ENCODE data around the gene LCE1E.

Gene LCE1E, protein sequence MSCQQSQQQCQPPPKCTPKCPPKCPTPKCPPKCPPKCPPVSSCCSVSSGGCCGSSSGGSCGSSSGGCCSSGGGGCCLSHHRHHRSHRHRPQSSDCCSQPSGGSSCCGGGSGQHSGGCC

DNA sequence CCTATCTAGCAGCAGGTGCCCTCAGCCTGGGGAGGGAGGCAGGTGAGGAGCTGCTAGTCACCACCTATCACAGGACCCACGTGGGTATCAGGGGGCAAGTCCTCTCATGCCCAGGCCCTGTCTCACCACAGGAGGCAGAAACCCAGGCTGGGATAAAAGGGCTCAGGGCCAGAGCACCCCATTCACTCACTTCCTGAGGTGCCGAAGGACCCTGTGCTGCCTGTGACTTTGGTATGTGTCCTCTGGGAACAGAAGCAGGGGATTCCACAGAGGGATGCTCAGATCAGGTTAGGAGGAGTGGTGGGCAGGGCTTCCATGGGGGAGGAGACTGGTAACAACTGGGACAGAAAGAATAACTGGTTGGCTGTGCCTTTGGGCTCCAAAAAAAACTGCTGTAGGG, at the start of gene LCE1E:
TSS of gene LCE1E (plus strand) at position 181 of the 400 bp plus-strand sequence. CDS start 1,043 bp downstream, outside the sequence.
- H3K4me3 ChIP-seq, result no peak within 1 kb of the TSS
- peak within 1 kb of the TSS in 1 of 21 experiments; percentile 6 for H3K27ac ChIP-seq

DNA sequence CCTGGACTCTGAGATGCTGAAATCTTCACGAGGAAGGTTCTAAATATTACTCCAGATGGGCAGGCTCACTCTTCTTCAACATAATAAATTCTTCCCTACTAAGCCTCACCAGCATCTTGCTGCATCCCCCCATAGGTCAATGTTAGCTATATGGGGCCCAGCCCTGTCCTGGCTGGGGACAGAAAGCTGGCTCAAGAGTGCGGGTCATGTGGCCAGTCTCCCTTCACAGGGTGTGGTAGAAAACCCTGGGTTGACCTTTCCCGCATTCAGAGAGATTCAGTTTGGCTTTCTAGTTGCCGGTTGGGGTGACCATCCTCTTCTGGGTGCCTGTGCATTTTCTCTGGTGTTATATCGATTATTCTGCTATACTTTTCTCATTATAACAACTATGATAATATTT, 48.1 kb upstream of the LCE1E start:
- H3K4me3 ChIP-seq, result no peak overlapping the region

DNA sequence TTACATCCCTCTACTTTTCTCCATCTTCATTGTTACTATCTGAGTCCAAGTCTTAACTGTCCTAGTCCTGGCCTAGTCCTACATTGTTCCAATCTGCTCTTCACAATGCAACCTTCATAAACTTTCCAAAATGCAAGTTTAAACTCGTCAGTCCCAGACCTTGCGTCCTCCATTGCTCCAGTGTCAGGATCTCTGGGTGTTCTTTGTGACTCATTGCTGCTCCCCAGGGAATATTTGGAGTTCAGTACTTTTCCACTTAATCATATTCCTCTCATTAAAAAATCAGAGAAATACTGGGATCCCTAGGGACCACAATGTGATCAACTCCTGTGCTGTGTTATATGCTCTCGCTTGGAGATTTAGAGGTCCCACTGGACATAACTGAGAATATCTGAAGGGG, 46.2 kb upstream of the LCE1E start:
- Histone ChIP-seq H3K27ac (peak overlapping the region in 1 of 21 experiments; percentile 24), H3K4me3 (no peak overlapping the region)

More for the DNA sequence above, 48.1 kb upstream of the LCE1E start:
- no peak overlapping the region for H3K27ac ChIP-seq

DNA sequence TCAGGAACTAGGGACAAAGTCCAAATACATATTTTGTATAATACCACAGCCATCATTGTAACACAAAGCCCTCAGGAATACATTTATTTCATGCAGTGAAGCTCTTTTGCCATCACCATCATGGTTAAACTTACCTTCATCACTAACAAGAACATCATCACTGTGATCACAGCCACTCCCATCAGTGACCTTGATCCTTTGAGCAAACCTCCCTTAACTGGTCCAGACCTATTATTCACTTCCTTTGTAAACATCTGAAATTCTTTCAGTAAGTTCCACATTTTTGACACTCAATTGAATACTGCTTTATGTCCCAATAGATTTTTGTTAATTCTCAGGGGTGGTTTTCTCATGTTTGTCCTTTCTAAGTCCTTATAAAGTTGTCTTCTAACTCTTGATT, 44.4 kb upstream of the LCE1E start:
- no peak overlapping the region for H3K4me3 ChIP-seq

DNA sequence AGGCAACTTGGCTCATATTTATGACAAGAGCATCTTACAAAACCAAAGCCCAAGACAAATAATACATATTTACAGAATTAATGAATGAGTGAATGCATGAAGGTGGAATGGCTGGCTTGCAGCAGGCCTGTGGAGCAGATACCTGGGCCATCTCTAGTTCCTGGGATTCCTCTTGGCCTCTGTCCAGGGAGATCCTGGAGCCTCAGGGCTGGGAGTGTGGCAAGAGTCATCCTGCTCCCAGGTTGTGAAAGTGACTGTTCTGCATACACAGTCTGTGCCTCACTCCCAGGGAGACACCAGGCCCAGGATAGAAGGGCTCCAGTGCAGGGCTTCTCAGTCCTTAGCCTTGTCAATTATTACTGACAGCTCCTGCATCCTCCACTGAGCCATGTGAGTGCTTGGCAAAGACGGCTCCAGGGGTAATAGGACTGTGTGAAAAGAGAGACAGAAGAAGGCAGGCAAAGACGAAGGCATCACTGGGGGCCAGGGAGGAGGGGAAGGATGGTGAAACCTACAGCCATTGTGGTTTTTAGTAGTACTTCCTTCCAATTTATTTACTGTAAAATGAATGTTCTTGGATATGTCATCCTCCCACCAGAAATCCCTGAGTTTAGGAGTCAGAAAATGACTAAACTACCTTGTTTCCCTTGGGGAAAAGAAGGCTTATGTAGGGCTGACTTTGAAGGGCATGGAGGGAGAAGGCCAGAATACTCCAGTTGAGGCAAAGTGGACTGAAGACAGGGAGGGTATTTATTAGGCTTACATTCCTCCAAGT, 42.5 kb upstream of the LCE1E start:
- no peak overlapping the region for H3K4me3 ChIP-seq
- no peak overlapping the region for H3K27ac ChIP-seq

More for the DNA sequence above, 44.4 kb upstream of the LCE1E start:
- H3K27ac ChIP-seq, result no peak overlapping the region

DNA sequence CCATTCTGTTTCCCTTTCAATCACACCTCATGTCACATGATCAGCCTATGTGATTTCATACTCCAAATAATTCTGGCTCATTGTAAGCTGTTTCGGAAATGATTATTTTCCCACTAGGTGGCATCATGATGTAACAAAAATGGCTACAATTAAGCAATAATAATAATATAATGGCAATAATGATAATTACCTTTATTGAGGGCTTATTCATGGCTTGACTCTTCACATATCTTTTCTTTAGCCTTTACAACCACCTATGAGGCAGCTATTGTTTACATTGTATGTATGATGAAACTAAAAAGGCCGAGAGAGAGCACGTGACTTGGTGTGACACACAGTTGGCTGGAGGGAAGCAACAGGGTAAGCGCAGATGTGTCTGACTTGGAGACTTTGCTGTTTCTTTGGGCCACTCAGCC, 40.8 kb upstream of the LCE1E start:
- no peak overlapping the region for H3K4me3 ChIP-seq
- H3K27ac ChIP-seq, result no peak overlapping the region

DNA sequence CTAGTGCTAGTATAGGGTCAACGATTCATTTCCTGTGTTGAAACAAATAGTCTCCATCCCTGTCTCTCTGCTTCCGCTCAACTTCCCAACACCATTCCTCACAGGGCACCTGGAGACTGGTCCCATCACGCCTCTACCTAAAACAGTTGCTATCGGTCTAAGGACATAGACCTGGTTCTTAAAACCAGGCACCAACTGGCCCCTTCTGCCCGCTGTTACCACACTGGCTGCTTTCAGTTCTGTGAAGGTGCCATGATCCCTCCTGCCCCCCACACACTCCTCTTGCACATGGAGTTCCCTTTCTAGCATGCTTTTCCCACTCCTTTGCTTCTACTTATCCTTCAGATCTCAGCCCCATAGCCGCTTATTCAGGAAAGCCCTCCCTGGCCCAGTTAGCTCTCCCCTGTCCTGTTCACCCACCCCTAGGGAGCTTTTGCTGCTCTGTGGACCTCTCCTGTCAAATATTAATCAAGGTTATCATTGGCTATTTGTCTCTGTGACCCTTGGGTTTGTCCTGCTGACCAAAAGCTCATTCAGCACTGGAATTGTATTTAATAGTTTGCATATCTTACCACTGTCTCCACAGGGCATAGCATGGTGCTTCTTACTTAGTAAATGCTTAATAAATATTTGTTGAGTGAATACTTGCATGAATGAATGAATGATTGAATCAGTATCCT, 40.2 kb upstream of the LCE1E start:
- Histone ChIP-seq H3K27ac (no peak overlapping the region), H3K4me3 (no peak overlapping the region)

DNA sequence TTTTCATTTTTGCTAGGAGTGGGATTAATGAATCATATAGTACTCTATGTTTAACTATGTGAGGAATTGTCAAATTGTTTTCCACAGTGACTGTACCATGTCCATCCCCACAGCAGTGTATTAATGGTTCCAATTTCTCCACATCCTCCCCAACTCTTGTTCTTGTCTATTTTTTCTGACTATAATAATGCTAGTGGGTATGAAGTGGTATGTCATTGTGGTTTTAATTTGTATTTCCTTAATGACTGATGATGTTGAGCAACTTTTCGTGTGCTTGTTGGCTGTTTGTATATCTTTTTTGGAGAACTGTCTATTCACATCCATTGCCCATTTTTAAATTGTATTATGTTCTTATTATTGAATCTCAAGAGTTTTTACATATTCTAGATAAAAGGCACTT, 38.2 kb upstream of the LCE1E start:
- H3K4me3 ChIP-seq, result no peak overlapping the region
- H3K27ac ChIP-seq, result no peak overlapping the region

DNA sequence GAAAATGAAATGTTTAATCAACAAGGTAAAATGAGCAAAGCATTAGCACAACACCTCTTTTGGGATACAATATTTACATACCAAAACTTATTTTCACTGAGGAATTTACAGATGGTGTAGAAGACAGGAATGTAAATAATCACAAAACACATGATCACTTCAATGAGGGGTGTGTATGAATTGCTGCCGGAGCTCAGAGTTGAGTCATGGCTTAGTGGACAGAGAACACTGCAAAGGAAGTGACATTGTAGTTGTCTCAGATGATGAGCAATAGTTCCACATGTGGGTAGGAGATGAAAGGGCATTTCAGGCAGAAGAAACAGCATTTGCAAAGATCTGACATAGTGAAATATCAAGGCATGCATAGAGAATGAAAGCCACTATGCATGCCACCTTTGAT, 33.8 kb upstream of the LCE1E start:
- H3K4me3 ChIP-seq, result no peak overlapping the region

DNA sequence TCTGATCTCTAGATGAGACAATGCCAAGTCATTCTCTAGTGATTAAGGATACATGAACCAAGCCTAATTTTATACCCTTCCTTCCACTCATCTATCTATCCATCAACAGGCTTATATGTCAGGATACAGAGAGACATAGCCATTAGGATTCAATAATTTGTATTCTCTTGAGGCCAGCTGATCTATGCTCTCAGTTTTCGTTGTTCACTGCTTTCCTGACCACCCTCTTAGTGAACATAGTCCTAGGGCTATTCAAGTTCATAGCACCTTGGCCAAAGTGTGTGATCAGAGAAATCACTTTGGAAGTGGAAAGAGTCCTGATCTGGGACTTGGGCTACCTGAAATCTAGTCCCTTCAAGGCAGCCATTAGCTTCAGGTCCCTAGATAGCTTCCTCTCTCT, 32.5 kb upstream of the LCE1E start:
- no peak overlapping the region for H3K4me3 ChIP-seq
- H3K27ac ChIP-seq, result no peak overlapping the region

More for the DNA sequence above, 33.8 kb upstream of the LCE1E start:
- H3K27ac ChIP-seq, result no peak overlapping the region

DNA sequence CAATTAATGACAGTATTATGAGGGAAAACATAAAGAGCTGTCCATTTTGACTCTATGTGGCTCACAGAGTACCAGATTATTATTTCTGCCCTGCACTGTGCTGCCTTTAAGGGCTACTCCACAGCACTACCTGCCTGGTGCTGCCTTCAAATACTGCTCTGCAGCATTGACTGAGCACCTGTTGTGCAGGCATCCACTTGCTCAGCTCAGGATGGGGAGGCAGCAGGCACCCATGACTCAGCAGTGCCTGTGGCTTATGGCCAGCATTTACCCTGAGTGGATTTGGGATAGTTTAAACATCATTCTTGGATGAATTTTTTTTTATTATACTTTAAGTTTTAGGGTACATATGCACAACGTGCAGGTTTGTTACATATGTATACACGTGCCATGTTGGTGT, 29.2 kb upstream of the LCE1E start:
- no peak overlapping the region for H3K27ac ChIP-seq
- H3K4me3 ChIP-seq, result no peak overlapping the region

DNA sequence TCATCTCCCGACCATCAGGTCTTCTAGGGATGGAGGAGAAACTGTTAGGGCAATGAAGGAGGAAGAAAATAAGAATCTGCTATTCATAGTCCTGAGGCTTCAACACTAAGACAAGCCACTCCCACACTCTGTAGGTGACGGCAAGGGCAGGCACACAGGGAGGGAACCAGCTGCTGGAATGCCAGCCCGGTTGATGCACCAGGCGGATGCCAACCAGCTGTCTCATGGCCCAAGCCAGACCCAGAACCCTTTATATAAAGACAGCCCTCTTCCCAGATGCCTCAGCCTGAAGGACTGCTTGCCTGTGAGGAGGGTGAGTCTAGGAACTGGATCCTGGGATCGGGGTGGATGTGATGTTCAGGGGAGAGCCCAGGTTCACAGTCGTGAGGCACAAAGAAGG, 28.3 kb upstream of the LCE1E start, which contains the start of gene KPRP:
TSS of gene KPRP (plus strand) at position 279 of the 400 bp plus-strand sequence. CDS start 1,564 bp downstream, outside the sequence.
- H3K4me3 ChIP-seq, result no peak within 1 kb of the TSS
- H3K27ac ChIP-seq, result no peak within 1 kb of the TSS

DNA sequence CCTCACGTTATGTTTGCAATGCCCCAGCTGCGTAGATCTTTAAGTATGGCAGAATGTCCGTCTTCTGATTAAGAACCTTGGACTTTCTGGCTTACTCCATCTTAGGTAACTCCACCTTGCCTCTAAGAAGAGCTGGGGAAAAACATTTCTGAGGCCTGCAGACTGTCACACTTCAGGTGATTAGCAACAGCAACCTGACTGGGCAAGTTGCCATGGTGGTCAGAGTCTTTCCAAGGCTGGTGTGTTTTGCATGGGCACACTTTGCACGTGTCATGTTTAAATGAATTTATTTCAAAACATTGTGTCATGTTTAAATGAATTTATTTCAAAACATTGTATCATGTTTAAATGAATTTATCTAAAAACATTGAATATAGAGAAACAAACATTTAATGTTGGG, 27.4 kb upstream of the LCE1E start:
- Histone ChIP-seq H3K4me3 (no peak overlapping the region), H3K27ac (no peak overlapping the region)

DNA sequence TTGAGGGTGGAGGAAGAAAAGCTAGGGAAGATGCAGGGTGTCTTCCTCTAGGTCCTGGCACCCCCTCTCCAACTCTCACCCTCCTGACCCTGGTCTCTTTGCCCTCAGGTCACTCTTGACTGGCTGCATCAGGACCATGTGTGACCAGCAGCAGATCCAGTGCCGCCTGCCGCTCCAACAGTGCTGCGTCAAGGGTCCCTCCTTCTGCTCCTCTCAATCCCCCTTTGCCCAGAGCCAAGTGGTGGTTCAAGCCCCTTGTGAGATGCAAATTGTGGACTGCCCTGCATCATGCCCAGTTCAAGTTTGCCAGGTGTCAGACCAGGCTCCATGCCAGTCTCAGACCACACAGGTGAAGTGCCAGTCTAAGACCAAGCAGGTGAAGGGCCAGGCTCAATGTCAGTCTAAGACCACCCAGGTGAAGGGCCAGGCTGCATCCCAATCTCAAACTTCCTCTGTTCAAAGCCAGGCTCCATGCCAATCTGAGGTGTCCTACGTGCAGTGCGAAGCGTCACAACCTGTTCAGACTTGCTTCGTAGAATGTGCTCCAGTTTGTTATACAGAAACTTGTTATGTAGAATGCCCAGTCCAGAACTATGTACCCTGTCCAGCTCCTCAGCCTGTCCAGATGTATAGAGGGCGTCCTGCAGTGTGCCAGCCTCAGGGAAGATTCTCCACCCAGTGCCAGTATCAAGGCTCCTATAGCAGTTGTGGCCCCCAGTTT, 26.4 kb upstream of the LCE1E start:
- peak overlapping the region in 1 of 21 experiments; percentile 62 for H3K27ac ChIP-seq
- no peak overlapping the region for H3K4me3 ChIP-seq

DNA sequence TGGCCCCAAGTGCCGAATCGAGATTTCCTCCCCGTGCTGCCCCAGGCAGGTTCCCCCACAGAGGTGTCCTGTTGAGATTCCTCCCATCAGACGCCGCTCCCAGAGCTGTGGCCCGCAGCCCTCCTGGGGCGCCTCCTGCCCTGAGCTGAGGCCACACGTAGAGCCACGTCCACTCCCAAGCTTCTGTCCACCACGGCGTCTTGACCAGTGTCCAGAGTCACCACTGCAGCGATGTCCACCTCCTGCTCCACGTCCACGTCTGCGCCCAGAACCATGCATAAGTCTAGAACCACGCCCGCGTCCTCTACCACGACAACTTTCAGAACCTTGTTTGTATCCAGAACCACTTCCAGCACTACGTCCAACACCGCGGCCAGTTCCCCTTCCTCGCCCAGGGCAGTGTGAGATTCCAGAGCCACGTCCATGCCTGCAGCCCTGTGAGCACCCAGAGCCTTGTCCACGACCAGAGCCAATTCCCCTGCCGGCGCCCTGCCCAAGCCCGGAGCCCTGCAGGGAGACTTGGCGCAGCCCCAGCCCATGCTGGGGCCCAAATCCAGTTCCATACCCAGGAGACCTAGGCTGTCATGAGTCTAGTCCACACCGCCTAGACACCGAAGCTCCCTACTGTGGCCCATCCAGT, 25.4 kb upstream of the LCE1E start:
- no peak overlapping the region for H3K4me3 ChIP-seq
- H3K27ac ChIP-seq, result no peak overlapping the region

DNA sequence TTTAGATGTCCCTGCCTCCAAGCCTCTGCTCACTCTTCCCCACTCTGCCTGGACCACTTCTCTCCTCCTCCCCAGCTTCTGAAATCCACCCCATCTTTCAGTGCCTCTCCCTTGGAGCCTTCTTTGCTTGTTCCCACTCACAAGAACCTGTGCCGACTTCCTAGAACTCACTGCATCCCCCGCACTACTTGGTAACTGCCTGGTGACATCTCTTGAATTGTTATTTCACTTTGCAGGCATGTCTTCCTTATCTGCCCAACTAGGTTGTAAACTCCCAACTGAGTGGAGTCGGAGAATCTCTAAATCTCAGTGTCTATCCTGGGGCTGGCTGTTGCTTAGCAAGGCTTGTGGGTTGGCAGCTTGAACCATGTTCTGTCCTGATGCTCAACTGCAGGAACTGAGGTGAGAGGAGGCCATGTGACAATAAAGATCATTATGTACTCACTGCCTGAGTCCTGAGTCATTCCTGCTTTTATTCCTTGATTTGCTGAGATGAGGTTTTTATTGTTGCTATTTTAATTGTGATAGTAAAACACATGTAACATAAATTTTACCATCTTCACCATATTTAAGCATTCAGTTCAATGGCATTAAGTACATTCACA, 24.3 kb upstream of the LCE1E start:
- Histone ChIP-seq H3K27ac (no peak overlapping the region), H3K4me3 (no peak overlapping the region)

DNA sequence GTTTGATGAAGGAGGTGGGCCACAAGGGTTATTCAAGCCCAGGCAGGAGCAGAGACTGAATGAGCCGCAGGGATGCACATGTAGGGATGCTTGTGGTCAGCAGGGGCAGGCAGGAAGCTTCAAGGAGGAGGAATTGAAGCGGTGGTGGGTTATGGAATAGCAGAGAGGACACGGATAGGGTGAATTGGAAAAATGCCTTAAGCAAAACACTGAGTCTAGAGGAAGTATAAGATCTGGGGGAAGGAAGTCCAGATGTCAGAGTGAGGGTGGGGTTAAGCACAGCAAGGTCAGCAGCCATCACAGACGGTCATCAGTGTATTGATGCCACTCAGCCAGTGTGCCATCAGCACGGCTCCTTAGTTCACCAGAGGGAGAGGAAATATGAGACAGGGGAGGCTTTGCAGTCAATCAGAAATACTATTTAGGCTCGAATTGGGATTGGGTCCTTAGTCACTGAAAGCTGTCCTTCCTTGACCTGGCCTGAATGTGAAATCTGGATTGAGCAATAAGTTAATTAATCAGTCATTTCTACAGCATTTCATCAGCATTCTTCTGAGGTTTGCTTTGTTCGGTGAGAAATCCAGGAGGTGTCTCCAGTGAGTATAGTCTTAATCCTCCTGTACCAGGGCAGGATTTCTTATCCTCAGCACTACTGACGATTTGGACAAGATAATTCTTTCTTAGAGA, 17.1 kb upstream of the LCE1E start:
- no peak overlapping the region for H3K4me3 ChIP-seq

DNA sequence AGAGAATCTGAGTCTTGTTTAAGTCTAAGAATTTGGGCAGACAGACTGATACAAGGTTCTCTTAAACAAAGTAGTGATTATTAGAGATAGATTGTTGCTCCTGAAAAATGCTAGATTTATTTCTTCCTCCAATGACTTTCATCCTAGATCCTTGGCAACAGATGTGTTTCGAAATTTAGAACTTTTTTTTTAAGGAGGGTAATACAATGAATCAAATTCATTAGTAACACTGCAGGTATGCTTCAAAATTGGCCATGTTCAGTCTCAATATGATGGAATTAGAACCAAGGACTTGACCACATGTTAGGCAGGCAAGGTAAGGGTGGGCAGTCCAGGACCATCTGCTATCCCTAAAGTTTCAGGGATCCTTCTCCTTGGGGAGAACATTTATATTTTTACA, 15.6 kb upstream of the LCE1E start:
- Histone ChIP-seq H3K4me3 (no peak overlapping the region), H3K27ac (no peak overlapping the region)

More for the DNA sequence above, 17.1 kb upstream of the LCE1E start:
- H3K27ac ChIP-seq, result peak overlapping the region in 1 of 21 experiments; percentile 6

DNA sequence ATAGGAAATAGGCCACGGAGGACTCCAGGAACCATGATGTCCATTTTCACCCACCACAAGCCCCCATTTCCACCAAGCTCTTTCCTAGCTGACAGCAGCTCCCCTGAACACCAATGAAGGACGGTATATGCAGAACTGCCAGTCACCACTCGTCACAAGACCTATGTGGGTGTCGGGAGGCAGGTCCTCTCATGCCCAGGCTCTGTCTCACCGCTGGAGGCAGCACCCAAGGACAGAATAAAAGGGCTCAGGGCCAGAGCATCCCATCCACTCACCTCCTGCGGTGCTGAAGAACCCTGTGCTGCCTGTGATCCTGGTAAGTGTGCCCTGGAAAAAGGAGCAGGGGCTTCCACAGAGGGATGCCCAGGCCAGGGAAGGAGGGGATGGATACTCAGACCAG, 11.2 kb upstream of the LCE1E start, which contains the start of gene LCE1F:
TSS of gene LCE1F (plus strand) at position 266 of the 400 bp plus-strand sequence. CDS start 1,232 bp downstream, outside the sequence.
- no peak within 1 kb of the TSS for H3K27ac ChIP-seq
- no peak within 1 kb of the TSS for H3K4me3 ChIP-seq

Data from skin epidermis (tissue), 12 donors.